NT2/D1 (cell line): ENCODE data around the gene MRGPRF.

ENCODE experiments used
- SUZ12 ChIP-seq: IDR thresholded peaks from 2 replicates; pipeline ENCODE4 v1.6.1; 2011; ENCODE audit not compliant: insufficient read length, insufficient read depth; ENCODE audit errors: extremely low read depth
- YY1 ChIP-seq: IDR thresholded peaks from 2 replicates; pipeline ENCODE4 v1.6.1; 2011; ENCODE audit not compliant: insufficient read length, insufficient read depth

- TF ChIP-seq YY1 = no peak
- TF ChIP-seq SUZ12 = no peak
Observed at GRCh38 chr11:69052343-69053168, 39.5 kb upstream of the MRGPRF start.
